ENCODE data around the gene DNAH1.
A peak's percentile ranks its signal among the peaks of the same experiment; 100 is the strongest.

The DNAH1 gene

DNA sequence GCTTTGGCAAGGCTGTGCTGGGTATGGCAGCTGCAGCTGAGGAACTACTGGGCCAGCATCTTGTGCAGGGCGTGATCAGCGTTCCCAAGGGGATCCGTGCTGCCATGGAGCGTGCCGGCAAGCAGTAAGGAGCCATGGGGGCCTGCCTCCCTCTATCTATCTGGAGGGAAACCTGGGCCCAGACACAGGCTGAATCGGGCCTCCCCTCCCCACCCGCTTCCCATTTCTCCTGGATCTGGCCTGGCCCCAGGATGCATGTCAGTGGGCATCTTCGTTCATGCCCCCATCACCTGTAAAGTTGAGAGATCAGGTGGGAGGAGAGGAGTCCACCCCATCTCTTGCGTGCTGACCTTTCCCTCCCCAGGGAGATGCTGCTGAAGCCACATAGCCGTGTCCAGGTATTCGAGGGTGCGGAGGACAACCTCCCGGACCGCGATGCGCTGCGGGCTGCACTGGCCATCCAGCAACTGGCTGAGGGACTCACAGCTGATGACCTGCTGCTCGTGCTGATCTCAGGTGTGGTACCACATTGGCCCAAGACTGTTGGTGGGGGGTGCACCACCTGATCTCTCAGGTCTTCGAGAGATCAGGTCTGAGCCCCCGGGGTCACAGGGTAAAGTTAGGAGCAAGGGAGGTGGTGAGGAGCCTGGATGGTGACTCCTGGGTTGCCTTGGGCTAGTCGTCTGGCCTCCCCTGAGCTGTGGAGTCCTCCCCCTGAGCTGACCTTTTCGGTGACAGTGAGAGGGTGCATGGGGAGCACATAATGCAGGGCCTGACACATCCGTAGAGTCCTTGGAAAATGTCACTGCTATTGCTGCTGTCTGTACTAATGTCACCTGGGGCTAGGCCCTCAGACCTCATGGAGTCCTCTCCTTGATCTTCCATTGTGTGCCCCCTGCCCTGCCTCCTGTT, 25.3 kb upstream of the DNAH1 start:
- DNase-seq (ENCODE audit: low read depth) = no peak

DNA sequence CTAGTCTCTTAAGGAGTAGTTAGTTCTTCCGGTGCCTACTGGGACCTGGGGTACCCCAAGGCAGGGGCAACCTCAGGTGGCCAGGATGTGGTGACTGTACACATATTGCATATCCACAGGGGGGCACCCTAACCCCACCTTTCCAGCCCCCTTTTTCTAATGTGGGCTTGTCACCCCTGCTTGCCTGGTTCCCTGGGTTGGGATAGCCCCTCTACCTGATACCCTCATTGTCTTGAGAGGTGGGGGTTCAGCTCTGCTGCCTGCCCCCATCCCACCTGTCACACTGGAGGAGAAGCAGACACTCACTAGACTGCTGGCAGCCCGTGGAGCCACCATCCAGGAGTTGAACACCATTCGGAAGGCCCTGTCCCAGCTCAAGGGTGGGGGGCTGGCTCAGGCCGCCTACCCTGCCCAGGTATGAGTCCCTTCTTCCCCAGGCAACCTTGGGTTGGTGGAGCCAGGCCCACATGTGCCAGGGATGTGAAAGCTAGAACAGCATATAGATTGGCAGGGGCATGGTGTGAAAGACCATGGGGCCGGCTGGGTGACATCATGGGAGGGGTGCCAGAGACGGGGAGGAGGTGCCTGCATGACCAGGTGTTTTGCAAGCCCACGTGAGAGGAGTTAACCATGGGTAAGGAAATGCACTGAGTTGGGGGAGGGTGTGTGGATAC, 24.5 kb upstream of the DNAH1 start:
- no peak for DNase-seq (ENCODE audit: low read depth)

DNA sequence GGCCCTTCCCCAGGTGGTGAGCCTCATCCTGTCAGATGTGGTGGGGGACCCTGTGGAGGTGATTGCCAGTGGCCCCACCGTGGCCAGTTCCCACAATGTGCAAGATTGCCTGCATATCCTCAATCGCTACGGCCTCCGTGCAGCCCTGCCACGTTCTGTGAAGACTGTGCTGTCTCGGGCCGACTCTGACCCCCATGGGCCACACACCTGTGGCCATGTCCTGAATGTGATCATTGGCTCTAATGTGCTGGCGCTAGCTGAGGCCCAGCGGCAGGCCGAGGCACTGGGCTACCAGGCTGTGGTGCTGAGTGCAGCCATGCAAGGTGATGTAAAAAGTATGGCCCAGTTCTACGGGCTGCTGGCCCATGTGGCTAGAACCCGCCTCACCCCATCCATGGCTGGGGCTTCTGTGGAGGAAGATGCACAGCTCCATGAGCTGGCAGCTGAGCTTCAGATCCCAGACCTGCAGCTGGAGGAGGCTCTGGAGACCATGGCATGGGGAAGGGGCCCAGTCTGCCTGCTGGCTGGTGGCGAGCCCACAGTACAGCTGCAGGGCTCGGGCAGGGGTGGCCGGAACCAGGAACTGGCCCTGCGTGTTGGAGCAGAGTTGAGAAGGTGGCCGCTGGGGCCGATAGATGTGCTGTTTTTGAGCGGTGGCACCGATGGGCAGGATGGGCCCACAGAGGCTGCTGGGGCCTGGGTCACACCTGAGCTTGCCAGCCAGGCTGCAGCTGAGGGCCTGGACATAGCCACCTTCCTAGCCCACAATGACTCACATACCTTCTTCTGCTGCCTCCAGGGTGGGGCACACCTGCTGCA, 23.7 kb upstream of the DNAH1 start:
- no peak for DNase-seq (ENCODE audit: low read depth)

DNA sequence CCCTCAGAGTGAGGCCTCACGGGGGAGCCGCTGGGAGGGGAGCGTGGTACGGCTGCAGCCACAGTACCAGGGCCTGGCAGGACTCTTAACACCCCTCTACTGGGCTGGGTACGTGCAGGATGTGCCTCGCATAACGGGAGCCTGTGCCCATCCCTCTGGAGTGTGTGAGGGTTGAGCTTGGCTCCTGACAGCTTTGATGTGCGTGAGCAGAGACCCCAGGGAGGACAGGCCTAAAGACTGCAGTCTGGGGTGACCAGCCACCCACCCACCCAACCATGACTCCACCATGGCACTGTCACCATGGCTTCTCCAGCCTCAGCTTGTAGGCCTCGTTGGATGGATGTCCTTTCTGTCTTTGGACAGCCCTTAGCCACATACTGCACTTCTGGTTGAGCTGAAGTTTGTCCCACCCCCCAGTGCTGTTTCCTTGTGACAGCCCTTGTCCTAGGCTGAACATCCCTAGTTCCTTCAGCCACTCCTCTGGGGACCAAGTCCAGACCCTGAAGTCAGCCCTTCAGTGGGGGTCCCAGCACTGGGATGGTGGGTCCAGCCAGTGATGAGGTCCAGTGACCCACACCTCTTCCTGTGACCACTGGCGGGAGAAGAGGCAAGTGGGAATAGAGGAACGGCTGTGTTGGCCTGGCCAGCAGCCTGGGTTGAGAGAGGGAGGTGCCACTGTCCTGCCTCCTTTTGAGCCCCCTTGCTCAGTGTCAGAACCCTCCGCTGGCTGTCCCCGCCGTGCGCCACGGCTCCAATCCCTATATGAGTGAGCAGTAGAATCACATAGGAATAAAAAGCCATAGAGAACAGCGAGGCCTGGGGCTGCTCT, 22.4 kb upstream of the DNAH1 start:
- DNase-seq (ENCODE audit: low read depth) = no peak

DNA sequence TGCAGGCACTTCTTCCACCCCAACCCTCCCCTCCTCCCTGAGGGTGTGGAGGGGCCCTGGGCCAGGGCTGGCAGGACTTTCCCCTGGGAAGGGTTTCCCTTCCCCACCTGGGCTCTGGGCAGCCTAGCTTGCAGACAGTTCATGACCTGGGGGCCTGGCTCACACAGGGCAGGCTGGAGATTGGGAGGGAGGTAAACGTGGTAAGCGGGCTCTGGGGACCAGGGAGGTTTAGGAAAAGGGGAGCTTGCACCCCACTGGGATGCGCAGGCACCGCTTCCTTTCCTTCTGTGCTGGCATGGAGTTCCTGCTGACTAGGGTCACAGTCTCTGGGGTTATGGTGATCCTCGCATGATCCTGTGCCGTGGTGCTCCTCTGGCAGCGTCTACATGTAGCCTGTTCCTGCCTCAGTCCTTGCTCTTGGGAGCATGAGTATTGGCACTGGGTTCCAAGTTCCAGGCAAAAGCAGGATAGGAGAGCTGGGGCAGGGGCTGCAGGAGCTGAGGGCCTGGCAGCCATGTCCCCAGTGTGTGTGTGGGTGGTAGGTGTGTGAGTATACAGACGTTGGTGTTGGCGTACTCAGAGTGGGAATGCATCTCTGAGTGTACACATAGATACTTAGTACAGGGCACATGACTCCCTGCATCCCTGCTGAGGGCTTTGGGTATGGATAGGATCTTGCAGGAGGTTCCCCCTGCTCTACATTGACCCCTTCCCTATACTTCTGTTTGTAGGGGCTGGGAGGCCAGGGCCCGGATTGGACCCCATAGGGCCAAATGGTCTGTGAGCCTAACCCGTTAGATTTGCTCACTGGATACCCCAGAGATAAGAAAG, 21.6 kb upstream of the DNAH1 start:
- no peak for DNase-seq (ENCODE audit: low read depth)

DNA sequence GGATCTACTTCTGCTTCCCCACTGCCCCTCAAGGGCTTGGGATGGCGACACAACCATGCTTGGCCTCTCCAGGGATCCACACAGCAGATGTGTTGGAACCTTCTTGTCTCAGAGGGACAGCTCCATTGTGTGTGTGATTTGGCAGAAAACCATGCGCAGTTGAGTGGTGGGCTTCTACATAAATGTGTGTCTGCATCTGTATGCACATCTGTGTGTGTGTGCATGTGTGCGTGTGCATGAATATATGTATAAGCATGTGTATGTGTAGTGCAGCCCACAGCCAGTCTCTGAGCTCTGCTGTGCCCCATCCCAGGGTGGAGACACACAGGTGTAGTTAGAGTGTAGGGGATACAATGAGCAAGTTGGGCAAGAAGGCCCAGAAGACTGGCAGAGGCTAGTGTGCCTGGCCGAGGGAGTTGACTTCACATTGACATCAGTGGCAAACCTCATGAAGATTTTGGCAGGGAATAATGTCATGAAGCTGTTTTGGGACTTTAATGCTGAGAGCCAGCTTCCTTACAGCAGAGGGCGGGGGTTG, 20.4 kb upstream of the DNAH1 start:
- no peak for DNase-seq (ENCODE audit: low read depth)

DNA sequence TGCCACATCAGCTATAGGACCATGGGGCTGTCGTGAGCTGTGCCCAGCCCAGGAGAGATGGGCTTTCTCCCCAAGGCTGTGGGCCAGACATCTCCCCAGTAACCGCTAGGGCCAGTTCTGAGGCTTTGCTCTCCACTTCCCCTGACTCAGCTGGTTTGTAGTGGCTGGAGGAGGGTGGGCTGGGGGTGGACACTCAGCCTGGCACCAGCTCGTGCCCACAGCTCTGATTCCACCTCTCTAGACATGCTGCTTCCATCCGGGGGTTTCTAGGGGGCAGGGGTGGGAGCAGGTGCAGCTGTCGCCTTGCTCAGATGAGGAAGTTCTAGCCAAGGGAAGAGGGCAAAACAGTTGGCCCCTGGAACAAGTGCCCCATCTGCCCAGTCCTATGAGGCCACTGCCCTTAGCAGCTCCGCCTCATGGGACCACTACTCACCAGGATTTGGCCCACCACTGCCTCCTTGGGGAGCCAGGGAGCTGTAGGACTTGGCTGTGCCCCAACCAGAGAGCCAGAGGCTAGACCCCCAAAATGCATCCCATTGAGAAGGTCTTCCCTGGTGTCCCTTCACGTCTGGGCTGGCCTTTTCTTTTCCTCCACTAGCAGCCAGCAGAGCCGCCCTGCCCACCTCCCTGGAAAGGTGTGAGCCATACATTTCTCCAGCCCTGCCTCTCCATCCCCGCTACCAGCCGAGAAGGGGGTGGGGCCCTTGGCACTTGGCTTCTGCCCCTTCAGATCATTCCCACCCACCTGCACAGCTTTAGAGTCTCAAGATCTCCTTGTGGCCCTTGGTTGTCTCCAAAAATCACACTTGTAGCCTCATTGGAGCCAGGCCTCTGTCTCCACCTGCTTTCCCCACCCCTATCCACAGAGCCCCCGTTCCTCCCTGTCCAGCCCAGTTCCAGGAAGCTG, 18.6 kb upstream of the DNAH1 start:
- DNase-seq (ENCODE audit: low read depth) = no peak

DNA sequence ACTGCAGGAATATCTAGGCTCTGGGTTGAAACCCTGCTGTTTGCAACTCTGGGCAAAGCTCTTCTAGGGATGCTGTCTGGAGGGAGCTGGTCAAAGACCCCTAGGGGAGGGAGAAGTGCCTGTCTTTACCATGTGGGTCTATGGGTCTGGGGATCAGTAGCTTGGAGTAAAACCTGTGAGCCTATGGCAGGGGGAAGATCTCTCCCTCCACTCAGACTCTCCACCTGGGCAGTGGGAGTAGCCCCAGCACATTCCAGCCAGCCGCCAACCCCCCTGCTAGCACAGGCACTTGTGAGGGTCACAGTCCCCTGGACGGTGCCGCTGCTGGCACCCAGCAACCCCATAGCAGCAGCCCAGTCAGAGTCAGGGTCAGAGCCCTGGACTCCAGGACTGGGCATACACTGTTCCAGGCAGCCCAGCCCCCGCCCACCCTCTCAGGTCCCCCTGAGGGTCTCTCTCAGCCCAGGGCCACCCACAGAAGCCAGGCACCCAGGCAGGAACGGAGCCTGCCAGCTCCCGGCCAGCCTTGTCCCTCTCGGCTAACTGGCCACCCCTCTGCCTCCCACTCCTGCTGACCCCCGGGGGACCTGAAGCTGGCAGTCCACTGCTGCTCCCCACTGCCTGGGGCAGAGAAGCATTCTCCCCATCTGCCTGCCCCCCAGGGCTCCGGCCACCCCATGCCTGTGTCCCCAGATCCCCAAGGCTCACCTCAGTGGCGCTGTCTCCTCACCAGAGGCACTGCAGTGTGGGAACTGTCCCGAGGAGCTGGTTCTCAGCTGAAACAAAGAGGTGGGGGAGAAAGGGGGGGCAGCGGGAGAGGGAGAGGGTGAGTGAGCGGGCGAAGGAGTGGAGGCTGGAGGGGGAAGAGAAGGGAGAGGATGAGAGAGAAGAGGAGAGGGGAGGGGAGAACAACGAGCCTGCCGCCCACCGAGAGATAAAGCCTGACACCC, 17.7 kb upstream of the DNAH1 start:
- DNase-seq (ENCODE audit: low read depth) = no peak

DNA sequence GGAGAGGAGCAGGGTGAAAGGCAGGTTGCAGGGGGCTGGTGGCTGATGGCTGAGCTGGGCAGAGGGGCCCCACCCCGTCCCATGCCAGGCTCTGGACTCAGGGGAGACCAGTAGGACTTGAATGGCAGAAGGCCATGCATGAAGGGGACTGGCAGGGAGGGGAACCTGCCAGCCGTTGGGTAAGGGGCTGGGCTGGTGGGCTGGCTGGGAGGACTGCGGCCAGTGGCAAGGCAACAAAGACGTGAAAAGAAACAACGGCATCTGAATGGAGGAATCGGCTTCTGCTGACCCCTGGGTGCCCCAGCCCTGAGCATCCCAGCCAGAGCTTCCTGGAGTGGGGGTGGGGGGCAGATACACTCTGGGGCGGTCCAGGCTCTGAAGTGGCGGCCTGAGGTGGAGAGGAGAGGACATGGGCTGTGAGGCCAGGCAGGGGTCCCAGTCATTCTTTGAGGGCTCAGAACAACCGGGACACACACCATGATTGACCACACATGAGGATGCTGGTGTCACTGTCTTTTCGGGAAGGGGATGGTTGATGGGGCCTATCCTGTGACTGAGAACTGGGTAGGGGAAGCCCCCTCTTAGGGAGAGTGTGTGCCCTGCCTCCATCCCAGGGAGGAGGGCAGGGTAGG, 16.8 kb upstream of the DNAH1 start:
- no peak for DNase-seq (ENCODE audit: low read depth)

DNA sequence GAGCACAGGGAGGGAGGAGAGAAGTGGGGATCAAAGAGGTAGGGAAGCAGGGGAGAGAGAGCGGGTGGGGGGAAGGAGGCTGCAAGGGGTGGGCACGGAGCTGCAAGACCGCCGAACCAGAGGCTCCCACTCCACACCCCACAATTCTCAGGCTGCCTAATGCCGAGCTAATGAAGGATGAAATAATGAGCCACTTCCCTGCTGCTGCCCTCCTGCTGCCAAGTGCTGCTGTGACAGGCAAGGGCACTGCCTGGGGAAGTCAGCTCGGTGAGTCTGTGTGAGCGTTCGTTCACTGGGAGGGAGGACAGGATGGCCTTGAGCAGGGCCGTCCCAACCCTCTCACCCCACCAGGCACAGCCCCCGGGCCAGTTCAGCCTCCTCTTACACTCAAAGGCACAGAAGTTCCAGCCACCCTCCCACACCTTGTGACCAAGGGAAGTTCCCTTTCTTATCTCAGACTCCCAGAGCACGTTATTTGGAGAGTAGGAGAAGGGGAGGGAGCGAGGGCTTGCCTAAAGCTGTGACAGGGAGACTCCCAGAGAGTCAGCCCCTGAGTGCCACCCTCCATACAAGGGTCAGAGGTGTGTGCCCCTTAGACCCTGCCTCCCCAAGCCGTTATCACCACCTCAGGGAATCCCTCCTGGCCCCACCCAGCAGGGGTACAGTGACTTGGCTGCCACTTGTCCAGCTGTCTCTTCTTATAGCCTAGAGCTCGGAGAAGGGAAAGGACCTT, 16.1 kb upstream of the DNAH1 start:
- no peak for DNase-seq (ENCODE audit: low read depth)

DNA sequence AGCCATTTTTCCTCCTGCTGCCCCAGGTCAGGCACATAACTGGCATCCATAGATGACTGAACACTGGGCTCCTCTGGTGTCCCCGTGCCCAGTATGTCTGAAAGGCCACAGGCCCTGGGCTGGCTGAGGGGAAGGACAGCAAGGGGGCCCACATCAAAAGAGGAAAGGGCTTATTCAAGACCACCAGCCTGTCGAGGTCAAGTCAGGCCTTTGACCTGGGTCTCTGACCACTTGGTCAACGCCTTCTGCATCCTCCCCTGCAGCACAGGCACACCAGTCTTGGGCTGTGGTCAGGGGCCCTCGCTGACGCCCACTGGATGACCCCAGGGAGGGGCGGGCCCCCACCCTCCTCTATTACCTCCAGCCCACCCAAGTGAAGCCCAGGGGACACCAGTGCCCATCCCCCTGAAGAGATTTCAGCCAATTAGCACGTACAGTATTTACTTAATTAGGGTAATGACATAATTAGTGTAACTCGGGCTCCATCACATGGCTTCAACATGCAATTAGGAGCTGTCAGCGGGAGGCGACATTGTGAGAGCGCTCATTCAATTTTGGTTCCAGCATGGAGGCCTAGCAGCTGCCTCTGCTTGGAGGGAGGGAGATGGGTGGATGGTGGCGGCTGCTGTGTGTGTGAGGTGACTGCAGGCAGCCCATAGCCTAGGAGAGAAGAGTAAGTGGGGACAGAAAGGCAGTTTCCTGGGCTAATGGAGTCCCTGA, 13.5 kb upstream of the DNAH1 start:
- DNase-seq (ENCODE audit: low read depth) = no peak

DNA sequence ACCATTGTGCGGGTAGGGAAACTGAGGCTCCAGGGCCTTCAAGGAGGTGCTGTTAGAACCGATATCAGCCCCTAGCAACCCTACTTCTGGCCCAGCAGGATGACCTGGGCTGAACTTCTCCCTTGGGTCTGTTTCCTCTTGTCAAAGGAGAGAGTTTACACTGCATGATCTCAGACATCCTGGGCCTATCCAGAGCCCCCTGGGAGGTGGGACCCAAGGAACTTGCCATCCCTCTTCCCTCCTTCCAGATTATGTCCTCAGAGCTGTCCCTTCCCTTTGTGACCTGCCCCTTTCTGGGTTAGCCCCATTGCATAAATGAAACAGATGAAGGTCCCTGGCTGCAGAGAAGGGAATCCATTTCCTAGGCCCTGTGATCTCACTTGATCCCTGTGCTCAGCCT, 12.3 kb upstream of the DNAH1 start:
- DNase-seq (ENCODE audit: low read depth) = no peak

DNA sequence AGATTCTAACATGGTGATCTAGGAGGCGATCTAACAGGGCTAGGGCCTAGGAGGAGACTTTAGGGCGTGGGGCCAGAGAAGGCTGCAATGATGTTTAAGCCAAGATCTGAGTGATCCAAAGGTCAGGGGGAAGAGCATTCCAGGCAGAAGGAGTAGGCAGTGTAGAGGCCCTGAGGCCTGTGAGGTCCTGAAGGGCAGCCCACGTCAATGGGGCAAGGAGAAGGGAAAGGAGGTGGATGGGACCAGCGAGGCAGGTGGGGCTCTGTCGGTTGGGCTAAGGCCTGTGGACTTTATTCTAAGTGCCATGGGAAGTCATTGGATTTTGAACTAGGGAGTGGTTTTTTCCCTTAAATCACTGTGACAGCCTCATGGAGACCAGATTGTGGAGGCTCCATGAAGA, 10.2 kb upstream of the DNAH1 start:
- DNase-seq (ENCODE audit: low read depth) = no peak

DNA sequence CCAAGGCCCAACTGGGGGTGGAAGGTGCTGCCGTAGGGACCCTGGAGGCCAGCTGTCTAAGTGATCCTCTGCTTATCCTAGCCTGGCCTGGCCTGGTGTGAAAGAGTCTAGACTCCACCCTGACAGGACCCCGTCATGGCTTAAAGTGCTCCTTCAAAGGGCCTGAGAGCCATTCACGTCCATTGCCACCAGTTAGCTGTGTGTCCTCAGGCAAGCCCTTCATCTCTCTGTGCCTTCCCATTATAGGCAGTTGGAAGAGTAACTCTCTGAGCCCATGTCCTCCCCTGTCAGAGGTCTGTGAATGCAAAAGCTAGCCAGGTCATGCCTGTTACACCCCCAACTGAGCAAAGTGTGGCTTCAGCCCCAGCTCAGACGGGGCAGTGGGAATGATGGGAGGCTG, 9.1 kb upstream of the DNAH1 start:
- no peak for DNase-seq (ENCODE audit: low read depth)

DNA sequence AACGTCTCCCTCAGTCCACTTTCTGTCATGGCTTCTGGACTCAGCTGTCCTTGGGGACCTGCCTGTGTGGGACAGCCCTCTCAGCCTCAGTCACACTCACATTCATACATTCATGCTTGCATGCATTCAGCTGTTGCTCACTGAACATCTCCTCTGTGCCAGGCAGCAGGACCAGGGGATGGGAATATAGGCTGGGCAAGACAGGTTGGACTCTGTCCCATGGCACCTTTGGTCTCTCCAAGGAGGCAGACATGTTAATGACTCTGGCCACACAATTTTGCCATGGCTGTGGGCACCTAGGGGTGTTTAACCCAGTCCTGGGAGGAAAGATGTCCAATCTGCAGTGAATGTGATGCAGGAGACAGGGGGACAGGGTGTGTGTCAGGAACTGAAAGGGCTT, 7.8 kb upstream of the DNAH1 start:
- no peak for DNase-seq (ENCODE audit: low read depth)

DNA sequence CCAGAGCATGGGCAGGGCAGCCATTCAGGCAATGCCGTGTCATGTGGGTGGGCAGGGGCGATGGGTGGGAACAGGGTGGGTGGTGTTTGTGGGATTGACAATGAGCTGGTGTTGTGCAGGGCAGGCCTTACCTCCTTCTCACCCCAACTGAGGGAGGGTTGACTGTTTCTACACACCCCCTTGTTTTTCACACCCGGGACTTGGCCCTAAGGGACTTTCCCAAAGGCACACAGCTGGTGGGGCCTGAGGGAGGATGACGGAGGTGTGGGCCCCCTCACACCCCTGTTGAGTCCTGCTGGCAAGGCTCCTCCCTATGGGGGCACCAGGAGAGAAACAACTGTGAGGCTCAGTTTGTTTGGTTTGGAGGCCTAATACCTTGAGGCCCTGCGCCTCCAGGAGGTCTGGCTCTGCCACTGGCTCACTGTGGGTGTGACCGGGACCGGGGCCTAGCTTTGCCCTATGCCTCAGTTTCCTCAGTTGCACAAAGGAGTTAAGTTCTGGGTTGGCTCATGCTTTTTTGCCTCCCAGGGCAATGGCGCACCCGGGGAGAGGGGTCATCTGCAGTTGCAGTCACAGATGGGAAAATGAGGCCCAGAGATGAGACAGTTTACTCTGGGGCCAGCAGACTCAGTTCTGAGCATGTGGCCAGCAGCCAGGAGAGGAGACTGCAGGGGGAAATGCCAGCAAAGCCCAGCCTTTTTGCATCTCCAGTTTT, 5.1 kb upstream of the DNAH1 start:
- DNase-seq (ENCODE audit: low read depth) = peak; percentile 20
